T-helper 1 cell (primary cell): ENCODE measurements around the gene ANAPC15.
"Not testable (repeated sequence)": the region's sequence is repeated elsewhere in the genome, so short reads cannot be mapped to it uniquely, and the experiment has no call there.

Experiments
- DNase-seq, 5 donors: peaks; one replicate each; pipeline ENCODE4 v3.0.0-alpha.2; 2012 to 2020
- total RNA-seq, 4 donors: gene quantifications; one replicate each; lab custom pipeline; 2026; lab: John Stamatoyannopoulos, UW

The ANAPC15 gene
- total RNA-seq: 18.6 to 26.0 (median 20.8) reads per million in 4 donors

DNA sequence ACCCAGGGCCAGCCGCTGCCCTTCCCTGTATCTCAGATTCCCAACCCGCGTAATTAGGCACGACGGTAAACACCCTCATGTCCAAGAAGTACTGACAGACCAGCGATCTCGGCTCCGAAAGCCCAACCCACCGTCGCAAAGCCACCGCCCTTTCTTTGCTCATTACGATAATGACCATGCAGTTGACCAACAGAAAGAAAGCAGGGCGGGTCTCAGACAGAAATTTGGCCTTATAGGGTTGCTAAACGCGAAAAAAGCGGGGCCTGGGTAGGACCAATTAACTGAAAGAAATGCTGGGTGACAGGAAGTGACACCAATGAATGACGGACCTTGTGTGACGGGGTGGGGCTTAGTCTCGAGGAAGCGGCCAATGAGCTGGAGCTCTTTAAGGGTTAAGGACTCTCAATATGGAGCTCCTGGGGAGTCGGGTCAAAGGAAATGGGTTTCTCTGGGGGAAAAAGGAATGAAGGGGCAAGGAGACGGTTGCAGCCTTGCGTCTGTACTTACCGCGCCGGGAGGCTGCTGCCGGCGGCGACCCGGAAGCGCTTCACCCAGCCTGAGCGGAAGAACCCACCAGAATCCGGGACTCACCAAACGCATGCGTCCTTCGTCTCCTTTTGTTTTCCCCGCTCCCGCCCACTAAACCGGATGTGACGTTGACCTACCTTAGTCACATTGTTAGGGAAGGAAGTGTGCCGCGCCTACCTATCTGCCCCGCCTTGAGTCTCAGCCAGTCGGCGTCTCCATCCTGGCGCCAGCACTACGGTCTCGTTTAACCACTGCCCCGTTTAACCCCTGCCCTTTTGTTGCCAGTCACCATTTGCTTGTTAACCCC, at the start of gene ANAPC15:
Gene ANAPC15 (minus strand): TSS at position 553 of the 835 bp plus-strand sequence. CDS start 1,419 bp downstream, outside the sequence.
- peak; percentile 92 to 99 (median 97) for DNase-seq

DNA sequence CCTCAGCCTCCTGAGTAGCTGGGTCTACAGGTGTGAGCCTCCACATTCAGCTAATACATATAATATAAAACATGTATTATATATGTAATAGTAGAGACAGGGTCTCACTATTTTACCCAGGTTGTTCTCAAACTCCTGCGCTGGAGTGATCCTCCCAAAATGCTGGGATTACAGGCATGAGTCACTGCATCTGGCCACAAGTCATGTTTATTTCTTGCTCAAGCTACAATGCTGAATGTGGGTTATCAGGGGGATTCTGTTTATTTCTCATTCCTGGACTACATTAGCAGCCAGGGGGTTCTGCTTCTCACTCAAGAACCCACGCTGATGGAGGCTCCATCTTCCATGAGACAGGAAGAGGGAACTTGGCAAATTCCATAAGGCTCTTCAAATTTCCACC, 47.8 kb upstream of the ANAPC15 start:
- DNase-seq: no peak

DNA sequence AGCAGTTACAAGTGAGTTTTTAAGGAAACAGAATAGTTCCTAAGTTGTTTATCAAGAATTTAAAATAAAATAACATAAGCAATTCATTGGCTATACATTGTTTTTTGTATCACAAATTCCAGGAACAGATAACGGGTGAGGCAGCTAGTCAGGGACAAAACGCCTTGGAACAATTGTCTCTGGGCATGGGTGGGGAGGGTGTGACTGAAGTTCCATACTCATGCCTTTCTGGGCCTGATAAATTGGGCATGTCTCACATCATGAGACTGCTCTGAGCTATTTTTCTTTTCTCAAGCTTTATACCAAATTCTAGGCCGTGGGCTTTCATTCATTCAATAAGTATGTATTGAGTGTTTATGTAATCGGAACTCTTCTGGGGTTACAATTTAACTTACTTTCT, 44.6 kb upstream of the ANAPC15 start:
- DNase-seq: no peak

DNA sequence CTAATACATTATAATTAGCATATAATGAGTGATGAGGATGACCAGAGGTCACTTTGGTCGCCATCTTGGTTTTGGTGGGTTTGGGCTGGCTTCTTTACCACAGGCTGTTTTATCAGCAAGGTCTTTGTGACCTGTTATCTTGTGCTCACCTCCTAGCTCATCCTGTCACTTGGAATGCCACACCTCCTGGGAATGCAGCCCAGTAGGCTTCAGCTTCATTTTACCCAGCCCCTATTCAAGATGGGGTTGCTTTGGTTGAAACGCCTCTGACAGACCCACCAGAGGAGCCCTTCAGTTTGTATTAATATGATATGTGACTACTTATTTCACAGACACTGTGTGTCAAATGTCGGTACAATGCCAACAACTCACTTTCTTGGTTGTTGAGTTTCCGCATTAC, 43.3 kb upstream of the ANAPC15 start:
- no peak for DNase-seq

DNA sequence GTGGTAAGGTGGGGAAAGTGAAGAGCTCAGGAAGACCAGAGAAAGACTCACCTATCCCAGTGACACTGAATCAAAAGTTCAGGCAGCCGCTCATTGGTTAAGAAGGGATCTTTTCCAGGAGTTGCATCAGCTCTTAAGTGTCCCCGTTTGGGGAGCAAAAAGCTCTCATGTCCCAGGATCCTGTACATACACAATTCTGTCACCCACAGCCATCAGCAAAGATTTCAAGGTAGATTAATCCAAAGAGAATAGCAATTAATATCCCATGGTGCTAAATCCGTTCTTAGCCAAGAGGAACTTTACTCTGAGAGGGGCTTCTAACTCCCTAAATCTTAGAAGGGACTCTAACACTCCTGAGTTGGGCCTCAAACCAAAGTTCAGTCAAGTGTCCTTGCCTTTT, 42.3 kb upstream of the ANAPC15 start:
- no peak for DNase-seq

DNA sequence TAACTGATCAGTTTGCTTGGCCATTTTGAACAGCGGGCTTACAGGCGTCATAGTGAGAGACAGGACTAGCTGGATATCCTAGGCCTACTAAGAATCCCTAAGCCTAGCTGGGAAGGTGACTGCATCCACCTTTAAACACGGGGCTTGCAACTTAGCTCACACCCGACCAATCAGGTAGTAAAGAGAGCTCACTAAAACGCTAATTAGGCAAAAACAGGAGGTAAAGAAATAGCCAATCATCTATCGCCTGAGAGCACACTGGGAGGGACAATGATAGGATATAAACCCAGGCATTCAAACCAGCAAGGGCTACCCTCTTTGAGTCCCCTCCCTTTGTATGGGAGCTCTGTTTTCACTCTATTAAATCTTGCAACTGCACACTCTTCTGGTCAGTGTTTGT, 41.4 kb upstream of the ANAPC15 start:
- DNase-seq: not testable (repeated sequence)

DNA sequence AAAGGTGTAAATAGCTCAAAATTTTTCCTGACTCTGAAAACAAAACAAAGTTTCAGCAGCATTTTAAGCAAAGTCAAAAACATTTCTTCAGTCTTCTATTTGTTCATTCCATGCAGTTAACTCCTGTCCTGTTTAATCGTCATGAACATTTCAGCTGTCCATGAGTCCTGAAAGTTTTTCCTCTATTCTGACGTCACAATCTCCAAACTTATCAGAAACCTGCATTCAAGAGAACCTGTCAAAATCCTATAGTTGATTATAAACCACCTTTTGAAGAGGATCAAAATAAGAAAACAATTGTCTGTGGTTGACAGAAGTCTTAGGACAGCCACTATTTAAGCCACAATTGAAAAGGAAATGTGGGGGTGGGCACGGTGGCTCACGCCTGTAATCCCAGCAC, 38.4 kb upstream of the ANAPC15 start:
- no peak for DNase-seq

DNA sequence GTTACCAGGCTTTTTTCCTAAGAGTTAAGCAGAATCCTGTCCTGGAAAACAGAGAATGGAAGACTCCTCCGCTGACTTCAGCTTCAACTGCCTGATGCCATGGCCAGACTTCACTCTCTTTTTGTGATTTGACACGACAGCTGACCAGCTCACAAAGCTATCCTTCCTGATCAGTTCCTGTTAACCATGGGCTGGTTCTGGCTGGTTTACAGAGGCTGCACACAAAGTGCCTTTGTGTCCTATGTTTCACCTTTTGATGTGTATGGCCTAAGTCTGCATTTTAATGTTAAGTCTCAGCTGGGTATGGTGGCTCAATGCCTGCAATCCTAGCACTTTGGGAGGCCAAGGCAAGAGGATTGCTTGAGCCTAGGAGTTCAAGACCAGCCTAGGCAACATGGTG, 34.1 kb upstream of the ANAPC15 start:
- DNase-seq: no peak

DNA sequence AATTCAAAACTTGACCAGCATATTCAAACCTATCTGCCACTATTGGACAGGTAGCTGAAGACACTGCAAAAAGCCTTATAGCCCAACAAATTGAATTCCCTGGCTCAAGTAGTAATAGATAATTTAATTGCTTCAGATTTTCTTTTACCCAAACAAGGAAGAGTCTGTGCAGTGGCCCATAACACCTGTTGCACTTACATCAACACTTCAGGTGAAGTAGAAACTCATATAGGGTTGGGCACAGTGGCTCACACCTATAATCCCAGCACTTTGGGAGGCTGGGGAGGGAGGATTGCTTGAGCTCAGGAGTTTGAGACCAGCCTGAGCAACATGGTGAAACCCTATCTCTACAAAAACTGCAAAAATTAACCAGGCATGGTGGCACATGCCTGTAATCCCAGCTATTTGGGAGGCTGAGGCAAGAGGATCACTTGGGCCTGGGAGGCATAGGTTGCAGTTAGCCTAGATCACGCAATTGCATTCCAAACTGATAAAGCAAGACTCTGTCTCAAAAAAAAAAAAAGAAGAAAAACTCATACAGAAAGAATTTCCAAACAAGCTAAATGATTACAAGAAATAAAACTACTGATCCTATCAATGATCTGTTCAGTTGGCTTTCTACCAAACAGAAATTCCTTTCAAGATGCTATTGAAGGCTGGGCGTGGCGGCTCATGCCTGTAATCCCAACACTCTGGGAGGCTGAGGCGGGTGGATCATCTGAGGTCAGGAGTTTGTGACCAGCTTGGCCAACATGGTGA, 32.5 kb upstream of the ANAPC15 start:
- no peak for DNase-seq

DNA sequence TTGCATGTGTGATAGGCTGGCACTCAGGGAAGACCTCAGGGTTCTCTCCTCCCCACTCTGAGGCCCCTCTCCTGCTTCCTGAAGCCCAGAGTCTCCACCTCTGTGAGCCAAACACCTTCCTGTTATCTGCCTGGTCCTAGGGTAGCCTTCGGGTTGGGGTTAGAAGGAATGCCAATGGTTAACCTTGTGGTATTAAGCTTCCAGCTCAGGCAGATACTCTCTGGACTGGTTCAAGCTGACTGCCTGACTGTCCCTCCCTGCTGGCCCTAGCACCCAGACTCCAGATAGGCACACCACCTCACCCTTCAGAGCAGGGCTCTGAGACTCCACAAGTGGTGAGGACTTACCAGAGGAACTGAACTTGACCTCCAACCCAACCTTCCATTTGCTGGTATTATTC, 30.0 kb upstream of the ANAPC15 start:
- not testable (repeated sequence) for DNase-seq

DNA sequence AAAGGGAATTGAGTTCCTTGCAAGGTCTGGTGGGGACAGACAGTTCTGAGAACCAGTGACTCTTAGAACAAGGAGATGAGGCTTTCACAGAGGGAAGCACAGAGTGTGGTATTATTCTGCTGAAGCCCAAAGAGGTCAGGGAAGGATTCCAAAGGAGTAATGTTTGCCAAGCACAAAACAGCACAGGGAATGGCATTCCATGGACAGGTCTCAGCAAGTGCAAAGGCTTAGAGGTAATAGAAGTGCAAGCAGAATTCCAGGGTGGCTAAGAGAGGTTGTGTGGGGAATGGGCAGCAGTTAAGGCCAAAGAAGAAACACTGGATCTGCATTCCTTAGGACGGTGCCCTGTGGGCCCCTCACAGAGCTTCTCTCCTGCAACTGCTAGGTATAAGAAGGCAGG, 29.6 kb upstream of the ANAPC15 start:
- not testable (repeated sequence) for DNase-seq

DNA sequence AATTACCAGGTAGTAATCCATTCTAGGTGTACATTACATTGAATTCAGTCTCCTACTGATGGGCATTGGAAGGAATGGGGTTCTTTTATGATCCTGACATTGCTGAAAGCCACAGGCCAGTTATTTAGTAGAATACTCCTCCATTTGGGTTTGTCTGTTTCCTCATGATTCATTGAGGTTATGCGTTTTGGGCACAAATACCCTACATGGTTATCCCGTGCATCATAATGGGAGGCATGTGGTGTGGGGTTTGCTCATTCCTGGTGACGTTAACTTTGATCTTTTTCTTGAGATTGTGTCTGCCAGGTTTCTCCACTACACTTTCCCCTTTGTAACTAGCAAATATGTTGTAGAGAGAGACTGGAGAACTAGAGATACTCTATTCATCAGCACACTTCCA, 28.6 kb upstream of the ANAPC15 start:
- peak in 1 of 5 donors; percentile 58 for DNase-seq

DNA sequence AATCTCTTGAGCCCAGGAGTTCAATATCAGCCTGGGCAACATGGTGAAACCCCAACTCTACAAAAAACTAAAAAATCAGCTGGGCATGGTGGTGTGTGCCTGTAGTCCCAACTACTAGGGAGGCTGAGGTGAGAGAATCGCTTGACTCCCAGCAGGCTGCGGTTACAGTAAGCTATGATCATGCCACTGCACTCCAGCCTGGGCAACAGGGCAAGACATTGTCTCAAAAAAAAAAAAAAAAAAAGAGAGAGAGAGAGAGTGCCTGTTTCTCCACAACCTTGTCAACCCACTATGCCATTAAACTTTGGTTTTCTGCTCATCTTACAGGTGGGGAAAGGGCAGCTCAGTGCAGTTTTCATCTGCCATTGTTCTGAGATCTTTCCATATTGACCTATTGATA, 28.2 kb upstream of the ANAPC15 start:
- DNase-seq: no peak

DNA sequence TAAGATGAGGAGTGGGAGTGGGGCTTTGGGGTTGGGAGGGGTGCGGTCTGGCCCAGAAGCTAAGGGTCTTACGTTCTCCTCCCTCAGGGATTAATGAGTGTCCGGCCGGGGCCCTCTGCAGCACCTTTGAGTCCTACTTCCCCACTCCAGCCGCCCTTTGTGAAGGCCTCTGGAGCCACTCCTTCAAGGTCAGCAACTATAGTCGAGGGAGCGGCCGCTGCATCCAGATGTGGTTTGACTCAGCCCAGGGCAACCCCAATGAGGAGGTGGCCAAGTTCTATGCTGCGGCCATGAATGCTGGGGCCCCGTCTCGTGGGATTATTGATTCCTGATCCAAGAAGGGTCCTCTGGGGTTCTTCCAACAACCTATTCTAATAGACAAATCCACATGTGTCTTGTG, 27.0 kb upstream of the ANAPC15 start:
- DNase-seq: no peak

DNA sequence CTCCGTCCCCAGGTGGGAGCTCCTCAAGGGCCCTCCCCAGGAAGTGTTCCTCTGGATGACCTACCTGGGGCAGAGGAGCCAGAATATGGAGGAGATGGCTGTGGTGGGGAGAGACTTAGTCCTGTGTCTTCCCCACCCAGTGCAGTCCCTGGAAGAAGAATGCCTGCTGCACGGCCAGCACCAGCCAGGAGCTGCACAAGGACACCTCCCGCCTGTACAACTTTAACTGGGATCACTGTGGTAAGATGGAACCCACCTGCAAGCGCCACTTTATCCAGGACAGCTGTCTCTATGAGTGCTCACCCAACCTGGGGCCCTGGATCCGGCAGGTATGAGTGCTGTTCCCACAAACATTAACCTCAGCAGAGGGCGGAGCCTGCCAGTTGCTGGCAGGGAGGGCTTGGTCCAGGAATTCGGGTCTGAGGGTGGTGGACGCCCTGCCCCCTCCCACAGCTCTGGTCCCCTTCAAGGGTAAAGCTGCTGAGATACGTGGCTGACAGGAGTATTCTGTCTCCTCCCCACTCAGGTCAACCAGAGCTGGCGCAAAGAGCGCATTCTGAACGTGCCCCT, 26.4 kb upstream of the ANAPC15 start:
- no peak for DNase-seq

DNA sequence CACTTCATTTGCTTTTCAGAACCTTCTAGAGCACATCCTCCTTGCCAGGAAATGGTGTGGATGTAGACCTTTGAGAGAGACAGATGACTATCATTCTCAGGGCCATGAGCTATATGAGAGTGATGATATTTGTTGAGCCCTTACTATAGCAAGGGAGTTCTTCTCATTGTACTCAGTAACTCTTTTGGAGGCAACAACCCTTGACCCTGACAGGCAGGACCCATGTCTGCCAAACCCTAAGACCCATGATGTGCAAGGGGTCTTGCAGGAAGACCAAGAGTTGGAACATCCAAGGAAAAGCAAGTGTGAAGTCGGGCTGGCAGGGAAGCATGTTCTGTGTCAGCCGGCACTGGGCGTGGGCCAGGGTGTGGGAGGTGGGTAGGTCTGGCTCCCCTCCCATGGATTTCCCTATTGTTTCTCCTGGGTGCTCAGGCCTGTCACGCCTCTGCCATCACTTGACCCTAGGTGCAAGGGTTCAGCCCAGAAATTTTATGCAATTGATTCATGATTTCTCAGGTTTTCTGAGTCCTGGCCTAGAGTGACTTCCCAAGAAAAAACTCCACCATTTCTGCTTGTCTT, 24.3 kb upstream of the ANAPC15 start:
- peak in 1 of 5 donors; percentile 7 for DNase-seq

DNA sequence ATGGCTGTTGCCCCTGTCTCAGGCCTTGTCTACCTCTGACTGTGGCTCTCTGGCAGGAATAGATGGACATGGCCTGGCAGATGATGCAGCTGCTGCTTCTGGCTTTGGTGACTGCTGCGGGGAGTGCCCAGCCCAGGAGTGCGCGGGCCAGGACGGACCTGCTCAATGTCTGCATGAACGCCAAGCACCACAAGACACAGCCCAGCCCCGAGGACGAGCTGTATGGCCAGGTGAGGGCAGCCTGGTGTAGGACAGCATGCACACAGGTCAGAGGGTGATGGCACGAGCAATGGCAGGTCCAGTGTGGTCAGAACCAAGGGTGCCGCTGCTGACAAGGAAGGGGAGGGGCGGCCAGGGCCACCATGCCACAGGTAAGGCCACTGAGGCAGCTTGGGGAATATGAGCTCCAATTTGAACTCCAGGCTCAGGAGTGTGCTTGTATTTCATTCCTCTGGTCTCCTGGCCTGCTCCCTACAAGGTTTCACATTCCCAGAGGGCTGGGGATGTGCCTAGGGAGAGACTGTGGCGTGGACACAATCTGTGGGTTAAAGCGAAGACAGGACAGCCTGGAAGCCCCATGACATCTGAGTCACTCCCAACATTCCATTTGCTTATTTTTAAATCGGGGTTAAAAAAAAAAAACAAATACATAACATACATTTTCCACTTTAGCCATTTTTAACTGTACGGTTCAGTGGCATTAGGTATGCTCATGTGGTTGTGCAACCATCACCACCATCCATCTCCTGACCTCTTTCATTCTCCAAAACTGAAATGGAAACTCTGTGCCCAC, 23.6 kb upstream of the ANAPC15 start:
- no peak for DNase-seq

DNA sequence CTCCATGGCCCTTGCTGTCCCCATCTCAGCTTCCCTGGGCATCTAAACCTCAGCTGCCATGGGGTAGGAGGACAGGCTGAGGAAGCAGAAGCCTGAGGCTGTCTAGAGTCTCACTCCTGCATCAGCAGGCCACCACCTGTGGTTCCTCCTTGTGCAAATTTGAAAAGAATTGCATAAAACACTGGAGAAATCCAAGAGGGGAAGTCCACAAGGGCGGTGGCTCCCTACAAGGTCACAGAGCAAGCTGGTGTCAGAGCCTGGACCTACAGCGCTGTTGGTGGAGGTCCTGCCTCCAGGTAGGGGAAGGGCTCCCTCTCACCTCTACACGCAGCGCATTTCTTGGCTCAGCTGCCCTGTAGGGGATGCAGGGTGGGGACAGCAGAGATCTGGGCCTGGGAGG, 23.0 kb upstream of the ANAPC15 start, which contains the start of gene FOLR3:
Gene FOLR3 (plus strand): TSS at position 253 of the 400 bp plus-strand sequence. CDS start 228 bp downstream, outside the sequence.
- DNase-seq: not testable (repeated sequence)

DNA sequence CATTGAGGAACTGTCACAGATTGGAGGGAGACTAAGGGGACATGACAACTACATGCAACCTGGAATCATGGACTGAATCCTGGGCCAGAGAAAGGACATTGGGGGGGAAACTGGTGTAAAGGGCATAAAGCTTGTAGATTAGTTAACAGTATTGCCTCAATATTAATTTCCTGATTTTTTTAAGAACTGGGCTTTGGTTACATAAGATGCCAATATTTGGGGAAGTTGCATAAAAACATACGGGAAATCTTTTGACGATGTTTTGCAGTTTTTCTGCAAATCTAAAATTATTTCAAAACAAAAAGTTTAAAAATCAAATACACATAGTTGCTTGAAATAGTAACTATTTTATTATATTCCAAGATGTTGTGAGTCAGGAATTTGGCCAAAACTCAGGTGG, 20.2 kb upstream of the ANAPC15 start:
- no peak for DNase-seq

DNA sequence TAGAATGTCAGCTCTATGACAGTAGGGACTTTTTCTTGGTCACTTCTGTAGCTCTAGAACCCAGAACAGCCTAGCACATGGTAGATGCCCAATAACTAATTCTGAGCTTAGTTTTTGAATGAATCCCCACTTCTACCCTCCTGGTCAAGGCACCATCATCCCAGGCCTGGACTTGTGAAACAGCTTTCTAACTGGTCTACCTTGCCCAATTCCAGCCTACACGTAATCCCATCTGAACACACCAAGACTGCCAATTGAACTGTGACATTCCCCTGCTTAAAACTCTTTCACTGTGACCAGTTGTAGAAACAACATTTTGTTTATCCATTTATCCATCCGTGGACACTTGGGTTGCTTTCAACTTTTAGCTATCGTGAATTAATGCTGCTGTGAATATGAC, 16.9 kb upstream of the ANAPC15 start:
- no peak for DNase-seq

DNA sequence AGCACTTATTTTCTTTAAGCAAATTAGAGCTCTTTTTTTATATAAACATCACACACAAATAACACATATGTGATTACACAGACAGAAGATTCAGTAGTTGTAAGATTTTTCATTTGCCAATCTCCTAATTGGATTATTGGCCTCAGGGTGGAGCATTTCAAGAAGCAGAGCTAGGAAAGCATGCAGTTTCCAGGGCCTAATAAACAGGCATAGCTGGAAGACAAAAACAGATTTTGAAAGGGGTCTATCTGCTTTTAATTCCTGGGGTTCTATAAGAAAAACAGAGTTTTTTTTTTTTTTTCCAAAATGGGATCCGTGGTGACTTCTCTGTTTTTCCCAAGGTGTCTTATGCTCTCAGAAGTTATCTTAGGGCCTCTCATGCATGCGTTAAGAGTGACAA, 15.4 kb upstream of the ANAPC15 start:
- no peak for DNase-seq

DNA sequence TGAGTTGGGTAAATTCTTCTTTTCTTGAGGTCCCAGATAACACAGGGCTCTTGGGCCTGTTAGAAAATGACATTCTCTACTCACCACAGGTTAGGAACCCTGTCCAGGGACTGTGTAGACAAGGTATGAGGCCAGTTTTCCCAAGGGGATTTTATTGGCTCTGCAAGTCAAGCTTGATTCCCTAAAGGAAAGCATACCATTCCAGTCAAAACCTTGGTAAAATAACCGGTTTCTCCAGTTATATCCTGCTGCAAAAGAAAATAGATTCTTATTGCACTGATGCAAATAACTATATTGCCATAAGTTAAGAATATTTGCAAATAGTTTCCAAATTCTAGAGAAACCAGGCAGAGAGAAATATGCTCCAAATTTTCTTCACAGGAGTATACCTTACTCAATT, 13.5 kb upstream of the ANAPC15 start:
- no peak for DNase-seq
